GM11168 (cell line): Measurements from ENCODE around the gene GPRC5D.

Experiments used
- in situ Hi-C: fragments of 300-500 bp; cut with MboI; formaldehyde crosslinking; loops from one replicate; pipeline ENCODE4 v1.12.0; 2022; ENCODE audit warnings: low sequenced_read_pairs; ENCODE audit not compliant: unreplicated experiment

Gene GPRC5D

GRCh38 chr12:12952036-12952435 is at the start of gene GPRC5D:
GPRC5D (minus strand) TSS chr12:12952170; CDS start chr12:12950384, 1,786 bp downstream.
- in situ Hi-C loops, result no loop called here

- in situ Hi-C loops, result no loop called here
These were observed 49.7 kb upstream of the GPRC5D start for GRCh38 chr12:13001775-13002040.

GRCh38 chr12:13000925-13001774 is 49.2 kb upstream of the GPRC5D start:
- in situ Hi-C loops, result no loop called here

- in situ Hi-C loops, result no loop called here
These were observed 48.6 kb upstream of the GPRC5D start for GRCh38 chr12:13000616-13000924.

DNA sequence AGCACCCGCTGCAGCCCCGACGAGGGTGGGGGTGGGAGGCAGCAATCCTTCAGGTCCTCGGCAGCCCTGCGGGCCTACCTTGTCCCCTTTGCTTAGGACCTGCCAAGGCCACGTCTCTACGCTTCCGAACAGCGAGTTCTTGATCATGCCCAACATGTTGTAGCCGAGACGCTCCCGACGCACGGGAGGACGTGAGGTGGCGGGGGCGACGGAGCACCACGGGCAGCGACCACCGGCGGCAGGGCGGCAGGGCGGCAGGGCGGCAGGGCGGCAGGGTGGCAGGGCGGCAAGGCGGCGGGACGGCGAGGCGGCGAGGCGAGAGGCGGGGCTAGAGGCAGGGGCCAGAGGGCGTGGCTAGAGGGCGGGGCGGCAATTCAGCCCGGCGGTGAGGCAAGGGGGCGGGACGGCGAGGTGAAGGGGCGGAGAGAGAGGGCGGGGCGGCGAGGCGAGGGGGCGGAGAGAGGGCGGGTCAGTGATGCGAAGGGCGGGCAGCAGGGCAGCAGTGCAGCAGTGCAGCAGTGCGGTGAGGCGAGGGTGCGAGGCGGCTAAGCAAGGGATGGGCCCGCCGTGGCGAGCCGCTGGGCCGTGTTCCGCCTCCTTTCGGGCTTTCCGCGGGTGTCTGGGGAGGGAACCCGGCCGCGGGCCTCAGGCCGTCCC is 48.1 kb upstream of the GPRC5D start, which contains the start of gene HEBP1:
HEBP1 (minus strand) TSS at position 307 of the 657 bp plus-strand sequence; CDS start at position 156, 151 bp downstream.
- in situ Hi-C loops, result no loop called here

DNA sequence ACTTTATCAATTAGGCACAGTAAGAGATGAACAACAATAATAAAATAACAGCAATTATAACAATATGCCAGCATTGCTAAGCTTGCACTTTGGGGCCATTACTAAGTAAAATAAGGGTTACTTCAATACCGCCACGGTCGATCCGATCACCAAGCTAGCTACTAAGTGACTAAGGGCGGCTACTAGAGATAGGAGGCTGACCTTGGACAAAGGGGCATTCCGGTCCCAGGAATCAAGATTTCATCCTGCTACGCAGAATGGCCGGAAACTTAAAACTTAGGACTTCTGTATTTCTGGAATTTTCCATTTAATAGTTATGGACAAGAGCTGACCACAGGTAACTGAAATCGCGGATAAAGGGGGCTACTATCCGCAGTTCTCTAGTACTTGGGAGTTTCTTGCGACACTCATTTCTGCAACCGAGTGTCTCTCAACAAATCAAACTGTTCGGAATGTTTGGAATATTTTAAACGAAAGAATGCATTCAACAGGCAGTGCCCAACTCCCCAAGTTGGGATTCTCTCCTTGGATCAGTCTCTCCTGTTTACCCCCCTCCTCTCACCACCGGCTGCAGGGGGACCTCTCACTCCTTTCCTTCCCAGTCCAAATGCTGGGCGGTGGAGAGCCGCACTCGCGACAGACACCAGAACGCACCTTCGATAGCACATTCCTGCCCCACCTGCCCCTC is 47.4 kb upstream of the GPRC5D start:
- in situ Hi-C loops, result no loop called here

DNA sequence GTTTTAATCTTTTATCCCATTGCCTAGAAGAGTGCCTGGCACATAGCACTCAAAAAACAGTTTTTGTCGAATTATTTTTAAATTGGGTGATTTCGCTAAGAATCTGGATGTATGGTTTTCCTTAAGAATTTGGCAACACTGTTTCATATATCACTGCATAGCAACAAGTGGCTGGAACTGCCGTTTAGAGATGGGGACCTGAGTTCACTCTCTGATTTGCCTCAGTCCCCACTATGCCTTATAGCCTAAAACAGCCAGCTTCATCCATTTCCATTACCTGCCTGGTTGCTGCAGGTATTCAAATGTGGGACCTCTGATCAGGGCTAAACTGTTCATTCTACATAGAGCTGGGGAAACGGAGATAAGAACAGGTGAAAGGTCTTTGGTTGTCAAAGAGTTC is 46.3 kb upstream of the GPRC5D start:
- in situ Hi-C loops, result no loop called here

DNA sequence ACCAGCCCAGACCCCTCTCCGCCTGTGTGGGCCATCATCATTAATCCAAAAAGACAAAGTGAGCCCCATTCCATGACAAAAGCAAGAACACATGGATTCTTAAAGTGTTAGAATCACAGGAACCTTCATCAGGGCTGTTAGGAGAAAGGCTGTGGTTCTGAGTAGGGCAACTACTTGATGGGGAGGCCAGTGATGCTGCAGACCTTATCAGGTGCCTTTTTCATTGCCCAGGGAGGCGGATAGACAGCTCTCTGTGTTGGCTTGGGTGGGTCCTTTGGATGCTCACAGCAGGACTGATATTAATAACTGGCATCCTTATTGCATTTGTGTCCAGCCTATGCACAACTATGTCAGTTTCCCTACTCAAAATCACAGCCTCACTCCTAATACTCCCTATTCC is 45.8 kb upstream of the GPRC5D start:
- in situ Hi-C loops, result no loop called here

GRCh38 chr12:12997156-12997555 is 45.2 kb upstream of the GPRC5D start:
- in situ Hi-C loops, result no loop called here

GRCh38 chr12:12996209-12996608 is 44.2 kb upstream of the GPRC5D start:
- in situ Hi-C loops, result no loop called here

DNA sequence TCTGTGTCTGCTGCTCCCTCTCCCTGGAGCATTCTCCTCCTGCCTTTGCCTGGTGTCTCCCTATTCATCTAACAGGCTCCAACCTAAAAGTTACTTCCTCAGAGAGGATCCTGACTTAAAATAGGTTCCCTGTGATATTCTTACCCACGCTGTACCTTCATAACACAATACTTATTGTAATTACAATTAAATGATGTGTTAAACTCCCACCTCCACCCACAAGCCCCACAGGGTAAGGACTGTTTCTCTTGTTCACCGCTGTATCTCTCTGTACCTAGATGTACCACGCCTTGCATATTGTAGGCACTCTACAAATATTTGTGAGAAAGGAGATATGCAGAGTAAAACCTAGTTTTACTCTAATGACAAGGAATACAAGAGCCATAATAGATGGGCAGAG is 43.1 kb upstream of the GPRC5D start:
- in situ Hi-C loops, result no loop called here

DNA sequence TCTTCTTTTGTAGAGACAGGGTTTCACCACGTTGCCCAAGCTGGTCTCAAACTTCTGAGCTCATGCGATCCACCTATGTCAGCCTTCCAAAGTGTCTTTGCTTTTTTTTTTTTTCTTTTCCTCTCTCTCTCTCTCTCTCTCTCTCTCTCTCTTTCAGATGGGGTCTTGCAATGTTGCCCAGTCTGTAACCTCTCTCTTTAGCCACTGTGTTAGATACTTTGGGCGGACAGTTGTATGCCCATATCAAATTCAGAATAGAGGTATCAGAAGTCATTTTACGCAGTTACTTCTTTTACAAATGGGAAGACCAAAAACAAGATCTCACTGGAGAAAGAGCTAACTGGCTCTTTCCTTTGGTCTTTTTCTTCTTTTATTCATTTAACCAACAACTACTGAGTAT is 41.4 kb upstream of the GPRC5D start:
- in situ Hi-C loops, result no loop called here

DNA sequence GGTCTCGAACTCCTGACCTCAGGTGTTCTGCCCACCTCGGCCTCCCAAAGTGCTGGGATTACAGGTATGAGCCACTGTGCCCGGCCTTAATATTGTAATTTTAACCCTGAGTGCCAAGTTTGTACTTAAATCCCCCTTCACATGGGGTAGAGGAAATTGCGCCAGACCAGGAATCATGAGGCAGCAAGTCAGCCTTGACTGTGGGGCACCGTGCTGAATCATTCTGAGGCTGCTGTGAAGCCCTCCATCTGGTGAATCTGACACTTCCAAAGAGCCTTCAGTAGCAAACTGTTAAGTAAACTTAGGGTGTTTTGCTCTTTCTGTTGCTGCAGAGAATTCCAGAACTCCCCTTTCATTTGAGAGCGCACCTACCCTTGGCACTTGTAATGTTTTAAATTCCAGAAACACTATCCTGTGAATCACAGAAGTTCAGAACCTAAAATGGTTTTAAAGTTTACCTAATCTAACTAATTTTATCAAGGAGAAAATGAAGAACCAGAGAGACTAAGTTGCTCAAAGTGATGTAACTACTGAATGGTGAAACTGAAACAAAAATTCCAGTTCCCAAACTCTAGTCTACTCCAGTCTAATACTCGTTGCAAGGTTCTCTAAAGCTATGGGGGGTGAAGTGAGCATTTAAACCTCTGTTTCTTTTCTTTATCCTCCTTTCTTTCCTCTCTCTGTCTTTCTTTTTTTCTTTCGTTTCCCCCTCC is 40.6 kb upstream of the GPRC5D start:
- in situ Hi-C loops, result no loop called here

DNA sequence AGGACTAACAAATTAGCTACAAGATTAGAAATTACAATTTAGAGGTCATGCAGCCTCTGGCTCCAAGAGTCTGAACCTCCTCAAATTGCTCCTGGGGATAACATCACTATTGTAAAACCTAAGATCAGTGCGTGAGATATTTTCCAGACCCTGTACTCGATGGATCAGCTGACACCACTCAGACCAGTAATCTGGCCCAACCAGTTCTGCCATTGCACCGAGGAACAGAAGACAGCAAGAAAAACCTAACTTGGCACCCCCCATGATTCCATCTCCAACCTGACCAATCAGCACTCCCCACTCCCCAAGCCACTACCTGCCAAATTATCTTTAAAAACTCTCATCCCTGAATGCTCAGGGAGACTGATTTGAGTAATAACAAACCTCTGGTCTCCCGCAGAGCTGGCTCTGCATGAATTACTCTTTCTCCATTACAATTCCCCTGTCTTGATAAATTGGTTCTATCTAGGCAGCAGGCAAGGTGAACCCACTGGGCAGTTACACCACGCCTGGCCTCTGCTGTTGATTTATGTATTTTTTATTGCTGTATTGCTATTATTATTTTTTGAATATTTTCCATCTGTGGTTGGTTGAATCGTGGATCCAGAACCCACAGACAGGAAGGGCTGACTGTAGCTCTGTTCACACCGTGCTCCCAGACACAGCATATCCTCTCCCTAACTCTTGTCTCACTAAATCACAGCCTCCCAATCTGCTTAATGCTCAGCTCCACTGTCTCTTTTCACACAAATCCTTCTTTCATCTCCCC is 38.9 kb upstream of the GPRC5D start:
- in situ Hi-C loops, result no loop called here

- in situ Hi-C loops, result no loop called here
These were observed 35.5 kb upstream of the GPRC5D start for GRCh38 chr12:12987421-12987820.

DNA sequence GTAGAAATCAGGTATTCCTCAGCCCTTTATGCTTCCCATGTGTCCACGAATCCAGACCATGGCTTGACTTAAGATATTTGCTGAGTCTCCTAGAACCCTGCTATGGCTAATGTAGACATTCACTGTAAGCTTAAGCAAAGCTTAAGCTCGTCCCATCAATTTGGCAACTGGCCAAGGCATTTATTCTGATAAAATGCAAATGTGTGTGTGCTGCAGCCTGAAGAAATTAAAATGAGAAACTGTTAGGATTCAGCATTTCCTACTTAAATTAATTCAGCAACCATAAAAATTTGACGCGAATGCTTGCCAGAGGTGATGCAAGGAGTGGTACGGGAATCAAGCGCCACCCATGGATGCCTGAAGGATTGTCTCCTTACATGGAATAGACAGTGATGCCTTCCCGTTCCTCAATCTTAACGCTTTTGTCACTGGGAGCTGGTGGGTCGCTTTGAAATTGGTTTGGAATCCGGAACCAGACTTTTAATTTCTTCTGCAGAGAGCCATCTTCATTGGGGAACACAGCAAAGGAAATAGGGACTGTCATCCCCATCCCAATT is 34.9 kb upstream of the GPRC5D start:
- in situ Hi-C loops, result no loop called here

DNA sequence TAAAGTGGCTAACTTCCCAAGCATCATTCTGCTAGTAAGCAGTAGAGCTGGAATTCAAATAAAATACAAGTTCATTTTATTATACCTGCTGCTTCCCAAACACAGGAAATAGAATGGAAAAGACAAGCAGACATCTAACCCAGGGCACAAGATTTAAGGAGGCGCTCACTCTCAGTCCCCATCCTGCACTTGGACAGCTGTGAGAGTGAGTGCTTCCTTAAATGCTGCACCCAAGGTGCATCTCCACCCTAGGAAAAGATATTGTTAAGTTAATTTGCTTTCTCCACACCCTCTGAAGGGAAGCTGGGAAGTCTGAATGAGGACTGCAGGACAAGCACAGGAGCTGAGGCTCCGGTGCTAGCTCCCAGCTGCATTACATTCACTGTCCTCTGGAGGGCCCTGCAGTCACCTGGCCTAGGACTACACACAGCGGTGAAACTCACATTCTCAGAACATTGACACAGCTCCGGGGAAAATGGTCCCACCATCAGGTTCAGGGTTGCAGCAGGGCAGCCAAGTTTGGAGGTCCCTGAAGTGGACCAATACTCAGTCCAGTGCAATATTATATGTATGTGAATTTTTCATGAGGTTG is 33.9 kb upstream of the GPRC5D start:
- in situ Hi-C loops, result no loop called here

- in situ Hi-C loops, result no loop called here
These were observed 32.2 kb upstream of the GPRC5D start for GRCh38 chr12:12984149-12984548.

DNA sequence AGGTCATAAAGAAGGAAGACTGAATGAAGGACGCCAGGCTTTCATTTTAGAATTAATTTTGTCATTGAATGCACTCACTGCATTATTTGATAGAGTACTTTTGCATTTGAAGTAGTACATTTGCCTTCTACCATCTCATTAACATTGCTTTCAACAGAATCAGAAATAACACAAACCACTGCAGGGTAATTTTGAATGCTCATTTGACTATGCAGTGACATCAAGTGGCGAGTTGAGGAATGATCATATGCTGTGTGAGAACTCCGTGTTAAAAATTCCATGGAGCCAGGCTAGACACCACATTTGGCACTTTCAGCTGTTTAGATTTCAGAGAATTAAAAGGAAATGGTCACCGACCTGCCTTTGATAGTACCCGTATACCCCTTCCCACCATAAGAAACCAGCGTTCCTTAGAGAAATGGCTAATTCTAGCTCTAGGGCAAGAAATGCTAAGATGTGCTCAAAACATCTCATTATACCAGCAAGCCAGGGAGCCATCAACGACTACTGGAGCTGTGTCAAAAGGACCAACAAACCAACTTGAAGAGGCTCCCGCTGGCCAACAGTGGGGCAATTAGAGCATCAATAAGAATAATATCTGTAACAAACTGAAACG is 31.6 kb upstream of the GPRC5D start:
- in situ Hi-C loops, result no loop called here
